ENCODE data around the gene ABLIM1.

The ABLIM1 gene

GRCh38 chr10:114581071-114581470 lies 77.0 kb downstream of the ABLIM1 start:
- DNase-seq (ENCODE audit: low spot score), result no peak

DNA sequence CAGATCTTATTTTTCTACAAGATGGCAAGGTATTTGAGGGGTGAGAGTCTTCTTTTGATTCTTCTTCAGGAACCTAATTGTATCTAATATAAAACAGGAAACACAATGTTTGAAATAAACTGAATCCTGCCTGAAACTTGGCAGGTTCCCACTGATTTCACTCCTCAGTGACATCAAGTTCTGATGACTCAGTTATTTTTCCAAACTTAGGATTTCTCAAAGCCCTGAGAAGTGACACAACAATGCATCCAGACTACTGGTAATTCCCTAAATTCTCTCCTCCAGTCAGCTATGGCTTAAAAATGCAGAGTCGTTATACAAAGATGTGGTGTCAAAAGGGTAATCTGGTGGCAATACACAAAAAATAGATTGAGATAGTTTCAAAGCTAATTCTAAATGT lies 80.9 kb downstream of the ABLIM1 start:
- no peak for DNase-seq (ENCODE audit: low spot score)

- DNase-seq (ENCODE audit: low spot score), result no peak
These were observed 81.4 kb downstream of the ABLIM1 start for GRCh38 chr10:114576716-114577115.

- no peak for DNase-seq (ENCODE audit: low spot score)
These were observed 82.0 kb downstream of the ABLIM1 start for GRCh38 chr10:114576132-114576487.

DNA sequence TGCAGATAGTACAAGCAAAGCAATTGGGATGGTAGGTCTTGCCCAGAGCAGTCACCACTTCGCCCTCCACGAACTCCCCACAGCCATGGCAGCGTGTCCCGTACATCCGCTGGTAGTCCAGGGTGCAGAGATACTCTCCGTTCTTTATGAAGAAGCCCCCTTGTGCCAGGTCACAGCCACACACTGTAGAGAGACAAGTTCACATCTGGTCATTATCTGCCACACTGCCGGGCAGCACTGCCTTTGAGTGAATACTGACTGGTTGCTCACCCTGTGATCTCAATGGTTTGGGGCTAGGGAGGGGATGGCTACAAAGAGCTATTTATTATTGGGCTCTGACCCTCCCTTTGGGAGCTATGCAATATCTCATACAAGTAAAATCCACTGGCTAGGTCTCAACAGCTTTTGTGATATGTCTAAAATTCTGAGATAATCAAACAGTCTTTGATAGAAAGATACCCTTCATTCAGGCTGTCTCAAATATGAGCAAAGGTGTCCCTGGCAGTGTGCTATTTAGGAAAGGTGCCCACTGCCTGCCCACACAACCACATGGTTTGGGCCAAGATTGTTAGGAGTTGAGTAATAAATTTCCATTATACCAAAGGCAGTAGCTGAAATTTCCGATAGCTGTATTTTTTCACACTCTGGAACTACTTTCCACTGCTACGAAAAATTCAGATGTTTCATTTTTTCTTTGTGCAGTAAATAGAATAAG lies 82.5 kb downstream of the ABLIM1 start:
- DNase-seq (ENCODE audit: low spot score), result no peak

DNA sequence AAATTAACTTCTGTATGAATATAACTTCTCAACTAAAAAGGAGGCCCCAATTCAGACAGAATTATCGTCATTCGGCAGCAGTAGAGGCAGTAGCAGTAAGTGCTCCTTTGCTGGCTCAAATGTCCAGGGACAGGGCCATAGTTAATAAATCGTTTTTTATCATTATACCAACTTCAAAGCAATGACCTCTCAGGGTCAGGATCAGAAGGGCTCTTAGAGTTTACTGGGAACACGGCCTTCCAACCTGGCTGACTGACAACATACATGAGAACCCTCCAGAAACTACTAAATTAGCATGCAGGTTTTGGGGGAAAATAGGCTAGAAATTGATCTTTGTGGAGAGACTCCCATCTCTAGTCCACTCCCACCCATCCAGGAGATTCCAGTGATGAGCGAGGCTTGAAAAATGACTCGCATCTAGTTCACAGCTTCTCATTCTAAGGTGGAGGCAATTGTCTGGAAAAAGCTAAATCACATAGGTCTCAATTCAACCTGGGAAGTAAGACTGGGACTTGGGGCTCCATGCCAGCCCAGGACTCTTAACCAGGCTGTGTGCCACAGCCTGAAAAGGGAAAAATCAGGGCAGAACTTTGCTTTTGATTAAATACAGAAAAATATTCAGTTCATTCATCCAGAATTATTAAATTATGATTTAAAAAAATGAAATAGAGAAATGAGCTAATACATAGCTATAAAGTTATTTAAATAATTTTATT lies 84.6 kb downstream of the ABLIM1 start:
- no peak for DNase-seq (ENCODE audit: low spot score)

DNA sequence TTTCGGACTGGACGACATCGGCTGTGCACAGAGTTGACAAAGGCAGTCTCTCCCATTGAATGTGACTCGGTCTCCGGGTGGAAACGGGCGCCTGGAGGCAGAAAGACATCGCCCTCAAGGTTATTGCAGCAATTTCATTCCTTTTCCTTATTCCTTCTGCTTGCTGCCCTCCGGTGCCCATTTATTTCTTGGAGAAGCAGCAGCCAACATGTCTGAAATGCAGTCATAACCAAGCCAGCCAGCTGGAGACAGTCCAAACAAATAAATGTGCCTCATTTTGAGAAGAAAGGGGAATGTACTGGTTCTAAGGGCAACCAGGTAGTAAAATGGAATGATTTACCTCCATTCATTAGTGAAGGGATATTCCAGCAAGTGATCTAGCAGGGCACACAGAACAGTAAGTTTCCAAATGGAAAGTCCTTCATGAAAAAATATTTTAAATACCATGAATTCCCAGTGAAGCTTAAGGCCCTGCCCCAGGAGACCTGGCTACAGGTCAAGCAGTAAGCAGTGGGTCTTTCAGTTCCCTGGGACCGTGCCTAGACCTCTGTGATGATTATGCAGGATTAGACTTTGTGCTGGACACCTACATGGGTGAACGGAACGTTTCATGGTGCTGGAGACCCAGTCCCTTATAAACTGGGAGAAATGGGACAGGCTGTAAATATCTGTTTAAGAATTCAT lies 86.6 kb downstream of the ABLIM1 start:
- DNase-seq (ENCODE audit: low spot score), result no peak

- no peak for DNase-seq (ENCODE audit: low spot score)
These were observed 92.0 kb downstream of the ABLIM1 start for GRCh38 chr10:114566064-114566463.

DNA sequence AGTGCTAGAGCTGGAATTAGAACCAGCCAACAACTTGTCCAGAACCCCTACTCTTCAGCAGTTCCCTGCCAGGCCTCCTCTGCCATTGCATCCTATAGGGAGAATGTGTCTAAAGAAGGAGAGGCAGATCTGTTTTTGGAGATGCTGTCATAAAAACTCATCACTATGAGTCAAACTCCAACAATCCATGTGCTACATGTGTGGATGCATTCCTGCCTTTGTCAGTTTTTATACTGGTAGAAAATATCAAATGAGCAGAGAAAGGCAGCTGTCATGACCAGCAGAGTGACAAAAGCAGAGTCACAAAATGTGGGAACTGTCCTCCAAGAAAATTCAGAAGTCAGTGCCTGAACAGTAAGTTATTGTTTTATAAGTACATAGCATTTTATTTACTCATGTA lies 93.0 kb downstream of the ABLIM1 start:
- DNase-seq (ENCODE audit: low spot score), result no peak

GRCh38 chr10:114561008-114561523 lies 97.0 kb downstream of the ABLIM1 start:
- no peak for DNase-seq (ENCODE audit: low spot score)

- no peak for DNase-seq (ENCODE audit: low spot score)
These were observed 97.9 kb downstream of the ABLIM1 start for GRCh38 chr10:114560144-114560543.

GRCh38 chr10:114559636-114560035 lies 98.4 kb downstream of the ABLIM1 start:
- DNase-seq (ENCODE audit: low spot score), result no peak

DNA sequence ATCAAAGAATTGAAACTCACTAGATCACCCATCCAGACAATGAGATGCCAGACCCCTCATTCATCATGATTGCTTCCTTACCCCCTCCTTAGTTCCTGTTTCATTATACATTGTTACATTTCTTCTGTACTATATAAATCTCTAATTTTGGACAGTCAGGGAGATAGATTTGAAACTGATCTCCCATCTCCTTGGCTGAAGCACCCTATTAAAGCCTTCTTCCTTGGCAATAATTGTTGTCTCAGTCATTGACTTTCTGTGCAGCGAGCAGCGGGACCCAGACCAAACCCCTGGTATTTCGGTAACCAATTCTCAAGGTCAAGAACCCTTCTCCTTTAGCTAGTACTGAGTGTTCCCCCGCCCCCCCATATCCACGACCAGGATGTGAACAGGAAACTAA lies 100.2 kb downstream of the ABLIM1 start:
- DNase-seq (ENCODE audit: low spot score), result no peak

DNA sequence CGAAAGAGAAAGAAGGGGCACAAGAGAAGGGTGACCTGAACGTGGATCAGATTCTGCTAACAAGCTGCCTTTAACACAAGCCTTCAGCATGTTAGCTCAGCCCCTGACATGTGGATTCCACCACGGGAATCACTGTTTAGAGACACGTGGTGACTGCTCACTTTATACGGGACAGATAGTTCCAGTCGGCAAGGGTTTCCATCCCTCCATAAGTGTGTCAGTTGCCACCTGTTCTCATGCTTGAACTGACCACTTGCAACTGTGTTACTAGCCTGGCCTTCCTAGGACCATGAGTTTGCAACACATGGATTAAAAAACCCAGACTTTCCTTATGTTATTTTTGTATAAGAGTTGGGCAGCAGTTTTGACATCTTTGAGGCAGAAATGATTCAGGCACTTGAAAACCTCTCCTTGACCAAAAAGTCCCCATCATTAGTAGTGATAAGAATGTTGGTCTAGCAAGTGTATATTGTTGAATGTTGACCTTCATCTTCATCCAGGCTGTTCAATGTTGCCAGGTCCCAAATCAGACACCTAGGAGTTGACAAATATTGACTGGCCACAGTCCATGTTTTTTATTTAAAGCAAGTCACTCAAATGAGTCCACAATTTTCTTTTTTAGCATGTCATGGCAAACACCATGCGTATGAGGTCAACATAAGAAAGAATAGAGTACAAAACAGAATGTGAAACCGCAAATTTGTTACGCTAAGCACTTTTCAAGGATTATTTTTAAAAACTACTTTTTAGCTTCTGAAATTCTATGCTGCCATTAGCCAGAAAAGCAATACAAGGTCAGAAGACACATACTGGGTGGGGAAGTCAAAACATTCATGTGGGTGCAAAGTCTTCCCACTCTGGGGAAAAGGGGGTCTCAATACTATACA lies 101.6 kb downstream of the ABLIM1 start:
- no peak for DNase-seq (ENCODE audit: low spot score)

DNA sequence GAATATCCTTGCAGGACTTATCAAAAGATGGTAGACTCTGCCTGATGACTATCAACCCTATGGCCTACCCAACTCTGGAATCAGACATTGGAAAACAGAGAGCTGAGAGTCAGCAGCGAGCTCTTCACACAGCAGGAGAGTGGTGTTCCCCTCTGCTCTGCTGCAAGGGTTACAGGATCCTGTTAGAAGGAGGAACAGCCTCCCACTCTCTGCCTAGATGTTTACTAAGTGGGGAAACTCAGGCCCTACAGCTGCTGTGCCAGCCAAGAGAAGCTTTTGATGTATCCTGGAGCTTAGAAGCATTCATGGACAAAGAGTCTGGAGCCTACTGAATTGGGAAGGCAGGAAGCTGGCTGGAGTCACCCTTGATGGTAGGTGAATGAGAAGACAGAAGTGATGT lies 104.6 kb downstream of the ABLIM1 start:
- no peak for DNase-seq (ENCODE audit: low spot score)

DNA sequence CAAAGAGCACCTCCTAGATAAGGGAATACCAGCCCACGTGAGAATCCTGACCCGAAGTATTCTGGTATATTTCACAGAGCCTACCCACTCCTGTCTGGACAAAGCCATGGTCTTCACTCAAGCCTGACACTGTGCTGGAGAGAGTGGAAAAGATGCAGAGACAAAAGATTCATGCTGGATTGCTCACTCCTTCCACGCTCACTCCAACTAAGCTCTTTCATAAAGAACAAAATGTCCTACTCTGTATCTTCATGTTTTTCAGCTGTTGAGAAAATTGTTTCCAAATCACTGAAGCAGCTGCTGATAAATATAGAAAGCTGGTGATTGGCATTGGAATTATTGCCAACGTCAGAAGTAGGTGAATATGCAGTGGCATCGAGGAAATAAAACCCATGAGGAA lies 106.0 kb downstream of the ABLIM1 start:
- DNase-seq (ENCODE audit: low spot score), result no peak

GRCh38 chr10:114551636-114551972 lies 106.5 kb downstream of the ABLIM1 start:
- DNase-seq (ENCODE audit: low spot score), result no peak

DNA sequence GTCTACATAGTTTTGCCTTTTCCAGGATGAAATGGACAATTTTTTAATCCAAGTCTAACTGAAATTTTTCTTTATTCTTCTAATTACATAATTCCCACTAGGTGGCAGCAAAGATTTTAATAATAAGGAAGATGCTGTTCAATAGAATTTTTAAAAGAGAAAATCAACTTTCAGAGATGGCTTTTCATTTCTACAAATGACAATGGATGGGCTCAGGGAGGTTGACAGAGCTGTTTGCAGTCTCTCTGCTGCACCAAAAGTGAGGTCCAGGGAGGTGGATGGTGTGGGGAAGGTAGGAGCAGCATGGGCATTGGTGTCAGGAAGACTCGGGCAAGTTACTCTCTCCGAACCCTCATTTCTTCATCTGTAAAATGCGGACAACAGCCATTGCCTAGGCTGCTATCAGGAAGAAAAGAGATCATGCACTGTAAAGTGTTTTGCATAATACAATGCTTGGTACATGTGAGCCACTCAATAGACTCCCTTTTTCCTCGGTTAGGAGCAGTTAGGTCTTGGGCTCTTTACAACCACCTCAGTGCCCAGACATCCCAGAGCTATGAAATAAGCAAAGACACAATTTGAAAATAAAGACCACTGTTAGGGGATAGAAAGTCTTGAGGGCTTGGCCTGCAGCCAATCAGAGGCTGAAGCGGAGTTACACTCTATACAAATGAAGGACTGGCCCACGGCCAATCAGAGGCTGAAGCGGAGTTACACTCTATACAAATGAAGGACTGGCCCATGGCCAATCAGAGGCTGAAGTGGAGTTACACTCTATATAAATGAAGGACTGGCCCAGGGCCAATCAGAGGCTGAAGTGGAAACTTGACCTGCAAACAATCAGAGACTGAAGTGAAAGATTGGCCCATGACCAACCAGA lies 107.1 kb downstream of the ABLIM1 start:
- DNase-seq (ENCODE audit: low spot score), result no peak

GRCh38 chr10:114548662-114549061 lies 109.4 kb downstream of the ABLIM1 start:
- no peak for DNase-seq (ENCODE audit: low spot score)

DNA sequence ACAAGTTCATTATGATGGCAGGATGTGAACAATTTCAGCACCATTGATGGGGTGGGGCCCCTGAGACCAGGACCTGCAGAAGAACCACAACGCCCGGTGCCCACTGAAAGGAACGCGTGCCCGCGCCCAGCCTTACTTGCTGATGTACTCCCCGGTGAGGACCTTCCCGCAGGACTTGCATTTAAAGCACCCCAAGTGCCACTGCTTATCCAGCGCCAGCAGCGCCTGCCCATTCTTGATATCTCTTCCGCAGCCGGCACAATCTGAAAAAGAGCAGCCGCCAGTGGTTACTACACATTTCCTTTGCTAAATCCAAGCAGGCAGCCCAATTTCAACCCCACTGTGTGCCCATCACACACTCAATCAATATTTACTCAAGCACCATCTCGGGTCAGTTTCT lies 110.6 kb downstream of the ABLIM1 start:
- DNase-seq (ENCODE audit: low spot score), result no peak

DNA sequence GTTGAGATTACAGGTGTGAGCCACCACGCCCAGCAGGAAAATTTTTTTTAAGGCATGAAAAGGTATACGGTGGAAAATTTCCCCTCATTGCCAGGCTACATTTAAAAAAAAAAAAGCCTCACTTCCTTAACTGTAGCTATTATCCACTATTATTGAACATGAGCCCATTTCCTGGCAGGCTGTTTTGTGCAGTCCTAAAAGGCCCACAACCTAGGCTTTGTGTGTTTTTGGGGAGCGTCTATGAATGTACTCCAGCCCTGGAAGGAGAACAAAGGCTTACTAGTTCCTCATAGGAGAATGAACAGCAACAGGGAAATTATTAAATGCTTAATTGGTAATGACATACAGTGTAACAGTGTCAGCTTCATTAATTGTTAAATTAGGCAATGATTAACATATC lies 111.0 kb downstream of the ABLIM1 start:
- no peak for DNase-seq (ENCODE audit: low spot score)
